Measurements from ENCODE around the gene ZNHIT3.

Gene ZNHIT3

DNA sequence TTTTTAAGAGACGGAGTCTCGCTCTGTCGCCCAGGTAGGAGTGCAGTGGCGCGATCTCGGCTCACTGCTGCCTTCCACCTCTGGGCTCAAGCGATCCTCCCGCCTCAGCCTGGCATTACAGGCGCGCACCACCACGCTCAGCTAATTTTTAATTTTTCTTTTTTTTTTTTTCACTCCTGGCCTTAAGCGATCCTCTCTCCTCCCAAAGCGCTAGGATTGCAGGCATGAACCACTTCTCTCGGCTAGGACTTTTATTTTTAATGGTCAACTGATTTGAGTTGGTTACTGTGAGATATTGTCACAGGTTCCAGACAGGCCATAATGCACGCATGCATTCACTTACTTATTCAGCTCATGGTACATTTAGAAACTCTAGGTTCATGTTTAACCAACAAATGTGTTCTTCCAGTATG, 49.2 kb downstream of the ZNHIT3 start:
- in situ Hi-C loops (cut with HindIII; ENCODE audit: low sequenced_read_pairs) = no loop called here
- no peak for DNase-seq (ENCODE audit: low read depth, low spot score)
- TF ChIP-seq, protein P1, sequence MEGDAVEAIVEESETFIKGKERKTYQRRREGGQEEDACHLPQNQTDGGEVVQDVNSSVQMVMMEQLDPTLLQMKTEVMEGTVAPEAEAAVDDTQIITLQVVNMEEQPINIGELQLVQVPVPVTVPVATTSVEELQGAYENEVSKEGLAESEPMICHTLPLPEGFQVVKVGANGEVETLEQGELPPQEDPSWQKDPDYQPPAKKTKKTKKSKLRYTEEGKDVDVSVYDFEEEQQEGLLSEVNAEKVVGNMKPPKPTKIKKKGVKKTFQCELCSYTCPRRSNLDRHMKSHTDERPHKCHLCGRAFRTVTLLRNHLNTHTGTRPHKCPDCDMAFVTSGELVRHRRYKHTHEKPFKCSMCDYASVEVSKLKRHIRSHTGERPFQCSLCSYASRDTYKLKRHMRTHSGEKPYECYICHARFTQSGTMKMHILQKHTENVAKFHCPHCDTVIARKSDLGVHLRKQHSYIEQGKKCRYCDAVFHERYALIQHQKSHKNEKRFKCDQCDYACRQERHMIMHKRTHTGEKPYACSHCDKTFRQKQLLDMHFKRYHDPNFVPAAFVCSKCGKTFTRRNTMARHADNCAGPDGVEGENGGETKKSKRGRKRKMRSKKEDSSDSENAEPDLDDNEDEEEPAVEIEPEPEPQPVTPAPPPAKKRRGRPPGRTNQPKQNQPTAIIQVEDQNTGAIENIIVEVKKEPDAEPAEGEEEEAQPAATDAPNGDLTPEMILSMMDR (IDR thresholded peaks at IDR 0.05; ENCODE audit: low read depth, low read length) = no peak
- H3K4me3 ChIP-seq (ENCODE audit: low read depth, low read length) = peak overlapping the region; percentile 89

DNA sequence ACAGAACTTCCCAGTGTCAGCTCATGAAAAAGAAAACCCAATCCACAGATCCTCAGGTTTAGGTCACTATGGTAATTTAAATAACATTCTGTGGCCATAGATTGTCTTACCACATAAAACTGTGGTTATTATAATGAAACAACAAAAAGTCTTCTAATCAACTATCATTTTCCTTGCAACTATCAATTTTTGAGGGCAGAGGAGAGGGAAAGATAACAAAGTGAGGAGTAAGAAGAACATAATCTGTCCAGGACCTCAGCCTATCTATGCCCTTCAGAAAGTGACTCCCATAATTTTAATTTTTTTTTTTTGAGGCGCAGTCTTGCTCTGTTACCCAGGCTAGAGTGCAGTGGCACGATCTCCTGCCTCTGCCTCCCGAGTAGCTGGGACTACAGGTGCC, 54.2 kb downstream of the ZNHIT3 start:
- no peak overlapping the region for H3K4me3 ChIP-seq (ENCODE audit: low read depth, low read length)
- TF ChIP-seq, protein P1 (IDR thresholded peaks at IDR 0.05; ENCODE audit: low read depth, low read length) = no peak
- no peak for DNase-seq (ENCODE audit: low read depth, low spot score)
- in situ Hi-C loops (cut with HindIII; ENCODE audit: low sequenced_read_pairs) = no loop called here

DNA sequence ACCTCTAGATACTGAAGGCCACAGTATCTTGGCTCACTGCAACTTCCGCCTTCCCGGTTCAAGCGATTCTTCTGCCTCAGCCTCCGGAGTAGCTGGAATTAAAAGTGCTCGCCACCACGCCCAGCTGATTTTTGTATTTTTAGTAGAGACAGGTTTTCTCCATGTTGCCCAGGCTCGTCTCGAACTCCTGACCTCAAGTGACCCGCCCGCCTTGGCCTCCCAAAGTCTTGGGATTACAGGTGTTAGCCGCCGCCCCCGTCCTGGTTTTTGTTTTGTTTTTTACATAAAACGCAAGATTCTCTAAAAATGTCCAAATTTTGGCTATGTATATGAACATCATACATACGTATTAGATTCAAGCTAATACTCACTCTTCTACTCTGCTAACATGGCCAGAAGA, 56.3 kb downstream of the ZNHIT3 start:
- TF ChIP-seq, protein P1 (IDR thresholded peaks at IDR 0.05; ENCODE audit: low read depth, low read length) = no peak
- in situ Hi-C loops (cut with HindIII; ENCODE audit: low sequenced_read_pairs) = no loop called here
- H3K4me3 ChIP-seq (ENCODE audit: low read depth, low read length) = no peak overlapping the region
- no peak for DNase-seq (ENCODE audit: low read depth, low spot score)

DNA sequence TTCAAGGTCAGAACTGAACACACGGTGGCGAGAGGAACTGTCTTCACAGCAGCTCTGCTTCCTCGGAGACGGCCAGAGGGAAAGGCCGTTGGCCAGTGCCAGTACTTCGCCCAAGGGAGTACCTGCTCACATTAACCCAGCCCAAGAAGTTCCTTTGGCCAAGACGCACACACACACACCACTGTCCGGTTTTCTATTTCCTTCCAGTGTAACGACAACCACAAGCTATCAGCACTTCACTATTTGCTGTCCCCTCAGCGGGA, 57.5 kb downstream of the ZNHIT3 start:
- in situ Hi-C loops (cut with HindIII; ENCODE audit: low sequenced_read_pairs) = no loop called here
- H3K4me3 ChIP-seq (ENCODE audit: low read depth, low read length) = peak overlapping the region; percentile 97
- no peak for DNase-seq (ENCODE audit: low read depth, low spot score)
- TF ChIP-seq, protein P1 (IDR thresholded peaks at IDR 0.05; ENCODE audit: low read depth, low read length) = no peak

DNA sequence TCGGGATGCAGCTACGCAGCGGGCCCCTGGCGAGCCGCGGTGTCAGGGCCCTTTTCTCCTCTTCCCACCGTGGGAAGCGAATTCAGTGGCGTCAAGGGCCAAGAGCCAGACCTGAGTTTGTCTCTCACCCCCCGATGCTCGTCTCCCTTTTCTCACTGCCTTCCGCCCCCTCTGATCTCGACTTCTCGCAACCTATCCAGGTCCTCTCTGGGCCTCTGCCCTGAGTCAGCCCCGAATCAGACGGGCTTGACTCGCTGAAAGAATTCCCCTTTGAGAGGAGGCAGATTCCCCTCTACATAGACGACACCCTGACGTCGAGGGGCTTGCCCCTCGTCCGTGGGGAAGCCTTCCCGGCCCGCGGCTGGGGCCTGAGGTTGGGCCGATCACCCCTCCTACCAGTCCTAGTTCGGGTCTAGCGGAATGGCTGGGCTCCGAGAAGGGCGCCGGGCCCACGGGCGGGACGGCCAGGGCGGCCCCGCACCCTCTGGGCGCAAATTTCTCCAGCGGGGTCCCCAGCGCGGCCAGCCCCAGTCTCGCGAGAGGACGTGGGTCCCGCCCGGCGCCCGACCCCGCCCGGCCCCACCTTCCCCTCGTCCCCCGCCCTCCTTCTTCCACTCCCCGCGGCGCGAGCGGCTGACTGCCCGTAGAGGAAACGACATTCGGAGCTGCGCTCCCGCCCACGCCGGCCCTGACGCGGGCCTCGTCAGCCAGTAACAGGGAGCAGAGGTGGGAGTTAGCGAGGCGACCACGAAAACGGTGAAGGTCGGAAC, 58.0 kb downstream of the ZNHIT3 start, which contains the start of gene GGNBP2:
Gene GGNBP2, plus strand, starts transcription at position 613 of the 770 bp plus-strand sequence. CDS start 806 bp downstream, outside the sequence.
- in situ Hi-C loops (cut with HindIII; ENCODE audit: low sequenced_read_pairs) = no loop called here
- peak; percentile 96 for DNase-seq (ENCODE audit: low read depth, low spot score)
- H3K4me3 ChIP-seq (ENCODE audit: low read depth, low read length) = peak within 1 kb of the TSS; percentile 97
- TF ChIP-seq, protein P1 (IDR thresholded peaks at IDR 0.05; ENCODE audit: low read depth, low read length) = no peak

DNA sequence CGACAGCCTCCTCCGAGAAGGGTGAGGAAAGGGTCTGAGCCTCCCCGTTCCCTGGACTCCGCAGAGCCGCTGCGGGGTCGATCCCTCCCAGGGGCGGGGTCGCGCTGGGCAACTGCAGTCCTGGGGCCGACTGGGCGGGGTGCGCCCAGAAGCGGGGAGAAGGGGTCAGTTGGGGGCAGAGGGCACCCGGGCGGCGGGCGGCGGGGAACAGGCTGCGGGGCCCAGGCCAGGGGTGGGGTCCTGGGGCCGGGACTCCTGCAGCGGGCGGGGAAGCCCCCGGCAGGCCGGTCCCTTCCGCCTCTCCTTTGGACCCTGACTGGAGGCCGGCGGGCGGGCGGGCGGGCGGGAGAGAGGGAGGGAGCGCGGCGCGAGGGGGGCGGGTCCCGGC, 58.6 kb downstream of the ZNHIT3 start:
- no peak for DNase-seq (ENCODE audit: low read depth, low spot score)
- TF ChIP-seq, protein P1 (IDR thresholded peaks at IDR 0.05; ENCODE audit: low read depth, low read length) = no peak
- H3K4me3 ChIP-seq (ENCODE audit: low read depth, low read length) = peak overlapping the region; percentile 97
- in situ Hi-C loops (cut with HindIII; ENCODE audit: low sequenced_read_pairs) = no loop called here
